Measurements from ENCODE around the gene ABHD17A.

GRCh38 chr19:1856345-1856697, 29.0 kb downstream of the ABHD17A start:
- TF ChIP-seq EZH2 (IDR thresholded peaks at IDR 0.05; ENCODE audit: low read depth, low read length, severe bottlenecking) (no peak), POLR2AphosphoS5 (IDR thresholded peaks at IDR 0.05; ENCODE audit: low read depth, low read length) (no peak), GTF2F1 (IDR thresholded peaks at IDR 0.05; ENCODE audit: borderline replicate concordance, low read depth, low read length) (no peak), JUND (IDR thresholded peaks at IDR 0.05; ENCODE audit: low read length) (no peak)
